ENCODE measurements around the gene GSE1.

The GSE1 gene

GRCh38 chr16:85683363-85683762 is 70.2 kb downstream of the GSE1 start:
- DNase-seq: no peak

- DNase-seq: no peak
Measured at GRCh38 chr16:85685251-85685650, 72.1 kb downstream of the GSE1 start.

GRCh38 chr16:85686912-85687591 is 73.9 kb downstream of the GSE1 start:
- no peak for DNase-seq

DNA sequence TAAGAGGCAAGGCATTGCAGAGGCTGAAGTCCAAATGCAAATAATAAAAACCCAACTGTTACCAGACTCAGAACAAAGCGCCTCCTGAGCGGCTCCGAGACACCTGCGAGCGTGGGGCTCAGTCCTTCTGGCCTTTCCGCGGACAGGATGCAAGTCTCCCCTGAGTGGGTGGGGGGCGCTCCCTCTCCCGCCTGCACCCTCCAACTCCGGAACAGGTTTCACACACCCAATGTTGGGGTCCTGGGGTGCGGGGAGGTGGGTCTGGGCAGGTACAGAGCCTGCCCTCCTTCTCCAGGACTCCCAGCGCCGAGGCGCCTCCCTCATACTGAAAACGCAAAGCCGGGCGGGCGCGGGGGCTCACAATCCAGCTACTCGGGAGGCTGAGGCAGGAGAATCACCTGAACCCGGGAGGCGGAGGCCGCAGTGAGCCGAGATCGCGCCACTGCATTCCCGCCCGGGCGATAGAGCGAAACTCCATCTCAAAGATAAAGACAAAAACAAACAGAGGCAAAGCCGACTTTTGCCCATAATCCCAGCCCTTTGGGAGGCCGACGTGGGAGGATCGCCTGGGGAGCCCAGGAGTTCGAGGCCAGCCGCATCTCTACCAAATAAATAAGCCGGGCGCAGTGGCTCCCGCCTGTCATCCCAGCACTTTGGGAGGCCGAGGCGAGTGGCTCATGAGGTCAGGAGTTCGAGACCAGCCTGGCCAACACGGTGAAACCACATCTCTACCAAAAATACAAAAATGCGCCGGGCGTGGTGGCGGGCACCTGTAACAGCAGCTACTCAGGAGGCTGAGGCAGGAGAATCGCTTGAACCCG is 74.7 kb downstream of the GSE1 start:
- DNase-seq: no peak

DNA sequence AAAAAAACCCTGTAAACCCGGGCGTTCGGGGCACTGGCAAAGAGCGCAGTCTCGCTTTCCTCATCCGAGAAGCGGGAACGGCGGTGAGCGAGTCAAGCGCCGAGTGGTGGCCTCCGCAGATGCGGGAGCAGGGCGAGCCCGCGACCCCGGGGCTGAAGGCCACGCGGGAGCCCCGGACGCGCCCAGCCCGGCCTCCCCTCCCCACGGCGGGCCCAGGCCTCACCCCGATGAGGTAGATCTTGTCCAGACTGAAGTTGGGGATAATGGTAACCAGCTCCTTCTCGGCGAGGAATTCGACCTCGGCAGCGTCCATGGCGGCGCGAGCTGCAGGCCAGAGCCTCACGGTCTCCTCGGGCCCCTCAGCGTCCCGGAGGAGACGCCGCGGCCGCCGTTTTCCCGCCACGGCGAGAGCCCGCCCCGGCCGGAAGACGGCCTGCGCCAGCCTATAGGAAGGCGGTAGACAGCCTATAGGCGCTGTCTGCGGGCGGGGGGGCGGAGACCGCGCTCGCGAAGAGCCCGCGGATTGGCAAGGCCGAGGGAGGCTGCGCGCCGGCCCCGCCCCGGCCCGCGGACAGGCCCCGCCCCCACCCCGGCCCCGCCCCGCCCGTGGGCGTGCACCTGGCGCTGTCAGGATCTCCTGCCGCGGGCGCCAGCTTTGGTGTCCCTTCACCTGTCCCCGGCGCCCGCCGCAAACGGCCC is 75.6 kb downstream of the GSE1 start, which contains the start of gene GINS2:
Gene GINS2 (minus strand): TSS at position 369 of the 699 bp plus-strand sequence. CDS start 56 bp downstream, at position 313.
- DNase-seq: peak; percentile 92

DNA sequence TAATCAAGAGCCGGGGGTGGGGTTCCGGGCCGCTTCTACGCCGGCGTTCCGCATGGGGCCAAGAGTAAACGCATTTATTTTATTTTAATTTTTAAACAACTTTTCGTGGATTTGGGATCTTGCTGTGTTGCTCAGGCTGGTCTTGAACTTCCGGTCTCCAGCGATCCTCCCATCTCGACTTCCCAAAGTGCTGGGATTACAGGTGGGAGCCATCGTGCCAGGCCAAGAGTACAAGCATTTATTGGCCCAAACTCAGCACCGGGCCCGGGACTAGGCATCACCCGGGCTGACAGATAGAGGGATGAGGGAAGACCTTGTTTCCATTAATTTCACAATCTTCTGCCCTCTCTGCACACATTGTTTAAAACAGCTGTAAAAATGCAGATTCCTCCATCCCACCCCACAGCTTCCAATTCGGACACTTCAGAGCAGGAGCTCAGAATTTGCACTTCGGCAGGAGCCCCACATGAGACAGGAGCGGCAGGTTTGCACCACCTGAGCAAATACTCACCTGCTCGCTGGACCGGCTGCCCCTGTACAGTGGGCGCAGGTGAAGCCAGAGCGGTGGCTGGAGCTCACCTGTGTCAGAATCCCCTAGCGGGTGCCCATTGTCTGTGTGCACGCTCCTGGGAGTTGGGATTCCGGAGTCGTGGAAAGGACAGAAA is 76.3 kb downstream of the GSE1 start:
- no peak for DNase-seq

GRCh38 chr16:85689950-85690320 is 76.8 kb downstream of the GSE1 start:
- no peak for DNase-seq

DNA sequence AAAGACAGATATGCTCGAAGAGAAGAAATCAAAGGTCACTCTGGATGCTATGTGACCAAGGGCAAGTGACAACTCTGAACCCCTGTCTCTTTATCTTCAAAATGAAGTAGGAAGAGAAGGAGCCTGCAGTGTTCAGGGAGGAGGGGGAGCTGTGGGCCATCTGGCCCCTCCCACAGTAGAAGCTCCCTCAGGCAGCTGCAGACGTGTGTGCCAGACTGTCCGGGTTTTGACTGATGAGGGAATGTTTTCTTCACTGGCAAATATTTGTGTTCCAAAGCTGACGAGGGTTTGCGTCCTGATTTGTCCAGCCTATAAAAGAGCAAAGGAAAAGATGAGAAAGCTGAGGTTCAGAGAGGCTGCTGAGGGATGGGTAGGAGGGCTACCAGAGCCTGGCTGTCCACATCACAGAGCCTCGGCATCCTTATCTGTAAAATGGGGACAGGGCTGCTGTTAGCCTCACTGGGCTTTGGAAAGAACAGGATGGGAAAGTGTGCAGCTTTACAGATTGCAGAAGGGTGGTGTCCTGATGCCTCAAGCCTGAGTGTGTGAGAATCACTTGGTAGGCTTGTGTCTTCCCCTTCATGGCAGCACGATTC is 77.4 kb downstream of the GSE1 start:
- no peak for DNase-seq

- DNase-seq: no peak
Measured at GRCh38 chr16:85695196-85696128, 82.3 kb downstream of the GSE1 start.

- no peak for DNase-seq
Measured at GRCh38 chr16:85696781-85697180, 83.7 kb downstream of the GSE1 start.

- DNase-seq: no peak
Measured at GRCh38 chr16:85697431-85697830, 84.3 kb downstream of the GSE1 start.

DNA sequence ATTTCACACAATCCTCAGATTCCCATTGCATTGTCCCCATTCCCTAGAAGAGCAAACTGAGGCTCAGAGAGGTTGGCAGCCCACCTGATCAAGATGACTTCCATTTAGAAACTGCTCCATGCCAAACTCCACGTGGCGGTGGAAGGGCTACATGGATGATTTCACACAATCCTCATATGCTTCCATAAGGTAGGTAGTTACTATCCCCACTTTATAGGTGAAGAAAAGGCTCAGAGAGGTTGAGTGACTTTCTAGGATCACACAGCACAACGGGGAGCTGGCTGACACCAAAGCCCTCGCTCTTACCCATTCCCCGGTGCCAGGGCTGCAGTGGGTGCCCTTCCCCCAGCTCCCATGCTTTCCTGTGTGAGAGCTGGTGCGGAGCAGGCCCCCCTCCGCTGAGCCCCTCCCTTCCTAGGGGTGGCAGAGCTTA is 85.4 kb downstream of the GSE1 start:
- DNase-seq: no peak

GRCh38 chr16:85698935-85699558 is 85.9 kb downstream of the GSE1 start:
- DNase-seq: no peak

DNA sequence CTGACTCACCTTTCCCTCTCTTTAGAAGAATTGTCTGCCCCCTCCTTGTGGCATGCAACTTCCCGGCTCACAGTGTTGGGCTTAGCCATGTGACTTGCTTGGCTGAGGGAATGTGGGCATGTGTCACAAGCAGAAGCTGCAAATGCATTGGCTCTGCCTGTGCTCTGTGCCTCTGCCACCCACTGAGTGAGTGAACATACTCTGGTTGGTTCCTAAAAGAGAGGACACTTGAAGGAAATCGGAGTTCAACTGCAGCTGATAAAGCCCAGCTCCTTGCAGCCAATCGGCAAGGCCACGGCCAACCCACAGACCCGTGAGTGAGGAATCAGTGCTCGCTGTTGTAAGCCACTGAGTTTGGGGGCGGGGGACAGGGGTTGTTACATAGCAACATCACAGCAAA is 86.5 kb downstream of the GSE1 start:
- DNase-seq: no peak

DNA sequence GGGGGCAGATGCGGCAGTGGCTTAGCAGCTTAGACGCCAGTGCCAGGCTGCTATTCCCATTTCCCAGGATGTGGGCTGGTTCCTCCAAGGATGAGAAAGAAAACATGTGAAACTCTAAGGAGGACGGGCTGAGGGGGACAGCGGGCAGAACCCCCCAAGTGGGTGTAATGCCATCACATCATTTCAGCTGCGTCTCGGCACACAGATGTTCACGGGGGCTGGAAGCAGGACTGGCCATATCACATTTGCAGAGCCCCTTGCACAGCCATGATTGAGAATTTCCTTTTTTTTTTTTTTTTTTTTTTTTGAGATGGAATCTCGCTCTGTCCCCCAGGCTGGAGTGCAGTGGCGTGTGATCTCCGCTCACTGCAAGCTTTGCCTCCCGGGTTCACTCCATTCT is 90.9 kb downstream of the GSE1 start:
- DNase-seq: no peak

DNA sequence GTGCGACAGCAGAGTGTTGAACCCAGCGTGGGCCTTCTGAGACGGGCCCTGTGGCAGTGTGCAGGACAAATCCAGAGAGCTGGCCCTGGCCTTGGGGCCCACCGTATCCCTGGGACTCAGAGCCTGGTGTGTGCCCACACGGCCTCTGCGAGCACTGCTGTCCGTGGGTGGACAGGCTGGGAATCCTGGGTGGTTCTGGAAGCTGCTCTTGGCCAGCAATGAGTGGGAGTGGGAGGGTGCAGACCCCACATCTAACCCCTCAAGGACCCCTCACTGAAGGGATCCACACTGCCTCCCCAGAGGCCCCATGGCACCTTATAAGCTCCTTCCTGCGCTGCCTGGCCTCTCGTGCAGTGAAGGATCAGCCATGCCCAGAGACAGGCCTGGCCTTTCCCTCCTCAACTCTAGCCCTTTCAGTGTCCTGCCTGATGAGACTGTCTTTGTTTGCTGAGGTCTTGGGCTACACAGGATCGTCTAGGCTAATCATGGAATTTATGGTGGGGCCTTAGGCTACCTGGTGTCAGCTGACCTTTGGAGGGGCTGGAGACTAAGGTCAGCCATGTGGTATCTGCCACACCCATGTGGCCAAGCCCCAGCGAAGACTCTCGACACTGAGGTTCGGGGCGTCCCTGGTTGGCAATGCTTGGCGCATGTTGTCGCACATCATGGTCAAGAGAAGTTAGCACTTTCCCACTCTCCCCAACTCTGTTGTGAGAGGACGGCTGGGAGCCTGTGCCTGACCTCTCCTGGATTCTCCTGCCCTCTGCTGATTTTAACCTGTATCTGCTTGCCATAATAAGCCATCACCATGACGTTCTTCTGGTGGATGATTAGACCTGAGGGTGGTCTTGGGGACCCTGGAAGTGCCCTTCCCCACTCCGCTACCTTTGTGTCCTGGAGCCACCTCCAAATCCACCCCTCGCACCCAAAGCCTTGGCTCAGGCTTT is 92.1 kb downstream of the GSE1 start:
- DNase-seq: no peak

DNA sequence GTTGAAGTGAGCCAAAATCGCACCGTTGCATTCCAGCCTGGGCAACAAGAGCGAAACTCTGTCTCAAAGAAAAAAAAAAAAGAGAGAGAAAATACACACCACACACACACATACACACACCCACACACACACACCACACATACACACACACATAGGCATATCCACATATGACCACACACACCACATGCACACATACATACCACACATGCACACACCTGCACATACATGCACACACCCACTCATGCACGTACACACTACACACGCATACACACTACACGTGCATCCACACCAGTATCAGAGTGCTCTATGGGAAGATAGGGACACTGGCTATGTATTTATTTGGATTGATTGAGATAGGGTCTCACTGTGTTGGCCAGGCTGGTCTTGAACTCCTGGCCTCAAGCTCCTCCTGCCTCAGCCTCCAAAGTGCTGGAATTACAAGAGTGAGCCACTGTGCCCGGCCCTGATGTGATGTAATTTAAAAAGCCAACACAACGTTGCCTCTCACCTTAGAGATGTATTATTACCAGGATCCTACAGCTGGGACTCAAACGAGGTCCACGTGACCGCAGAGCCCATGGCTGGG is 93.4 kb downstream of the GSE1 start:
- DNase-seq: no peak

DNA sequence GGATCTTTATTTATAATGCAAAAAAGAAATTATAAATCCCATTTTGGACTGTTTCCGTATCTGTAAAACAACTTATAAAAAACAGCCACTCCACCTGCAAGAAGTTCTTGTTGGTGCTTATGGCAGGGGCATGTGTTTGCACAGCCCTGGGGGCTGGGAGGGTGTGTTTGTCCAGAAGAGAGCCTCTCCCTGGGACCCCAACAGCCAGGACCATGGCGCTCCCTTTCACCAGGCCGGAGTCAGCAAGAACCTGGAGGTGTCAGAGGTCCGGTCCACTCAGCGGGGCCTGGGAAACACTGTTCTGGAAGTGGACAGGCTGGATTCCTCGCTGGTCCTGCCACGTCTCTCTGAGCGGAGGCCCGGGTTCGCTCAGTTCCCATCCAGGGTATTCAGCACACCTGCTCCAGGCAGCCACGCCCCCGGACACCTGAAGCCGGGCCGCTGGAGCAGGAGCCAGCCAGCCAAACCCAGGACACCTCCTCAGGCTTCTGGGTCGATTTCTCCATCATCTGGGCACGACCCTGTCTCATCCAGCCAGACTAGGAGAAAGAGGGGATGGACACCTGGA is 94.5 kb downstream of the GSE1 start:
- DNase-seq: no peak

DNA sequence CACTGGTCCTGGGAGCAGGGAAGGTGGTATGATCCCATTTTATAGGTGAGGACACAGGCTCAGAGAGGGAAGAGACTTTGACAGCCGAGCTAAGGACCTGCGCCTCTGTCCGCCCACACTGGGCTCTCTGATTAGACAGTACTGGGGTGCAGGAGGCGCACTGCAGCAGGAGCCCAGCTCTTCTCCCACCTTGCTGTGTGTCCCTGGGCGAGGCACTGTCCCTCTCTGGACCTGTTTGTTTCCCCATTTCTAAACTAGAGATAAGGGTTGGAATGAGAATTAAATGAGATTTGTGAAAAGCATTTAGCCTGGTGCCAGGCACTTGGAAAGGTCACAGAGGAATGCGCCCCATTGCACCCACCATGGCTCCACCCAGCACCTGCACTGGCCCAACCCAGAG is 95.2 kb downstream of the GSE1 start:
- DNase-seq: no peak

Measured in eye (tissue), 1 donor.